Activated CD8-positive, alpha-beta T cell treated with anti-CD3 and anti-CD28 coated beads for 36 hours (primary cell): ENCODE results near the gene RBM12. TPM values are rescaled to one million over a fixed set of nuclear protein-coding genes. Genes with fewer than 3 reads are reported as not detected.

Experiments
- ATAC-seq: fragments of 200-7000 bp; cut with Tn5 transposase; one replicate; pipeline ENCODE4 v1.10.0; 2021; ENCODE audit warnings: mild to moderate bottlenecking, moderate library complexity
- CTCF ChIA-PET: fragments of 350-600 bp; sonication (Branson Sonifier 250); formaldehyde crosslinking; loops from one replicate; lab custom pipeline; 2021; ENCODE audit warnings: antibody characterized with exemption; lab: Charles Lee
- POLR2A ChIA-PET: fragments of 350-600 bp; sonication (Branson Sonifier 250); formaldehyde crosslinking; loops from one replicate; lab custom pipeline; 2021; ENCODE audit warnings: antibody characterized with exemption; lab: Charles Lee
- DNase-seq: peaks from one replicate; pipeline ENCODE4 v3.0.0-alpha.2; 2020
- H3K27ac Mint-ChIP-seq: one replicate; pipeline ENCODE4 v1.8.0; 2021; ENCODE audit warnings: mild to moderate bottlenecking, mixed read lengths
- H3K27me3 Mint-ChIP-seq: one replicate; pipeline ENCODE4 v1.8.0; 2021; ENCODE audit warnings: mixed read lengths
- H3K36me3 Mint-ChIP-seq: one replicate; pipeline ENCODE4 v1.8.0; 2021; ENCODE audit warnings: low read depth, mixed read lengths
- H3K4me1 Mint-ChIP-seq: one replicate; pipeline ENCODE4 v1.8.0; 2021; ENCODE audit warnings: low read depth, mixed read lengths
- H3K4me3 Mint-ChIP-seq: one replicate; pipeline ENCODE4 v1.8.0; 2021; ENCODE audit warnings: mild to moderate bottlenecking, moderate library complexity, mixed read lengths
- H3K9me3 Mint-ChIP-seq: one replicate; pipeline ENCODE4 v1.8.0; 2021; ENCODE audit warnings: mixed read lengths
- intact Hi-C: fragments of 100-400 bp; cut with micrococcal nuclease; formaldehyde crosslinking; loops from one replicate; pipeline ENCODE4 v1.10.0; 2022
- total RNA-seq, 2 experiments: library from RNA; stranded (reverse); gene quantifications; one replicate each; pipeline ENCODE4 v1.2.3, GENCODE V29; 2021
- TF ChIP-seq, protein P1 (sequence below): fragments of 200-600 bp; IDR thresholded peaks from one replicate; pipeline ENCODE4 v1.8.0; 2022; ENCODE audit warnings: antibody characterized with exemption, mild to moderate bottlenecking

The RBM12 gene
- total RNA-seq, 2 experiments from 2014 or later, result 111 to 114 TPM

DNA sequence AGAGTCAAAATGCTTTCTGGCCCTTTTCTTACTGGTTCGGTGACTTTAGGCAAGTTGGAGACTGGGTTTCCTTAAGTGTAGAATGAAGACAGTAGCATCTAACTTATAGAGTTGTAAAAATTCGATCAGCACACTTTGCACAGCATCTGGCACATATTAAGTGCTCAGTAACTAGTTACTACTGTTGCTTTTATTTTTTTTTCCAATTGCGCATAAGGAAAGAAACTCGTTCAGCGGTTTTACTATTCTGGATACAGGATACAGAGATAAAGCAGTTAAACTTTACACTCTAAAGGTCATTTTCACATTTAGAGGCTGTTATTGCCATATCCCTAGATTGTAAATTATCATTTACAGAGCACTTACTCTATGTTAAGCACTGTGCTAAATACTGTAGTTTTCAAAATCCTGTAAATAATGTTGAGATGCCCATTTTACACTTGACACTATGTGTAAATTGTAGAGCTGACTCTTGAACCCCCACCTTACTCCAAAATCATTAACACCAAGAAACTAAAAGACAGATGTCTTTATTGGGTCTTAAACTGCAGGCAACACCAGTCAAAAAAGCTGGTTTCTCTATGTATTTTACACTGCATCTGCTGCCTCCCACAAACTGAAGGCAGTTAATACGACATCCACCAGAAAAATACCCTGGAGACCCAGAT is 35.4 kb upstream of the RBM12 start:
- H3K4me1 Mint-ChIP-seq, result peaks cover 35% of the 10 kb centered on the region
- DNase-seq (no peak), ATAC-seq (no peak)
- H3K4me3 Mint-ChIP-seq, result peak overlapping the region; percentile 83
- TF ChIP-seq, protein P1, sequence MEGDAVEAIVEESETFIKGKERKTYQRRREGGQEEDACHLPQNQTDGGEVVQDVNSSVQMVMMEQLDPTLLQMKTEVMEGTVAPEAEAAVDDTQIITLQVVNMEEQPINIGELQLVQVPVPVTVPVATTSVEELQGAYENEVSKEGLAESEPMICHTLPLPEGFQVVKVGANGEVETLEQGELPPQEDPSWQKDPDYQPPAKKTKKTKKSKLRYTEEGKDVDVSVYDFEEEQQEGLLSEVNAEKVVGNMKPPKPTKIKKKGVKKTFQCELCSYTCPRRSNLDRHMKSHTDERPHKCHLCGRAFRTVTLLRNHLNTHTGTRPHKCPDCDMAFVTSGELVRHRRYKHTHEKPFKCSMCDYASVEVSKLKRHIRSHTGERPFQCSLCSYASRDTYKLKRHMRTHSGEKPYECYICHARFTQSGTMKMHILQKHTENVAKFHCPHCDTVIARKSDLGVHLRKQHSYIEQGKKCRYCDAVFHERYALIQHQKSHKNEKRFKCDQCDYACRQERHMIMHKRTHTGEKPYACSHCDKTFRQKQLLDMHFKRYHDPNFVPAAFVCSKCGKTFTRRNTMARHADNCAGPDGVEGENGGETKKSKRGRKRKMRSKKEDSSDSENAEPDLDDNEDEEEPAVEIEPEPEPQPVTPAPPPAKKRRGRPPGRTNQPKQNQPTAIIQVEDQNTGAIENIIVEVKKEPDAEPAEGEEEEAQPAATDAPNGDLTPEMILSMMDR, result no peak
- peak overlapping the region; percentile 97 for H3K27ac Mint-ChIP-seq
- CTCF ChIA-PET, result interaction anchor here (0.7 to 1.6 kb wide), 6 partner anchors 10 to 254 kb away, joined by 3 to 7 read pairs (median 4); partner anchors contain the start of gene SCAND1
- H3K27me3 Mint-ChIP-seq, result no peaks in the 10 kb centered on the region
- intact Hi-C loops, result loop anchor here (5.0 kb wide), 1 partner anchor 32 kb away; no protein-coding TSS in a partner anchor
- no peaks in the 10 kb centered on the region for H3K9me3 Mint-ChIP-seq
- POLR2A ChIA-PET, result interaction anchor here (0.6 to 35.7 kb wide), 7 partner anchors 8 to 210 kb away, joined by 3 to 1214 read pairs (median 5); partner anchors contain the start of genes CPNE1, RBM12, RBM39 and SPAG4
- peaks cover 63% of the 10 kb centered on the region for H3K36me3 Mint-ChIP-seq

DNA sequence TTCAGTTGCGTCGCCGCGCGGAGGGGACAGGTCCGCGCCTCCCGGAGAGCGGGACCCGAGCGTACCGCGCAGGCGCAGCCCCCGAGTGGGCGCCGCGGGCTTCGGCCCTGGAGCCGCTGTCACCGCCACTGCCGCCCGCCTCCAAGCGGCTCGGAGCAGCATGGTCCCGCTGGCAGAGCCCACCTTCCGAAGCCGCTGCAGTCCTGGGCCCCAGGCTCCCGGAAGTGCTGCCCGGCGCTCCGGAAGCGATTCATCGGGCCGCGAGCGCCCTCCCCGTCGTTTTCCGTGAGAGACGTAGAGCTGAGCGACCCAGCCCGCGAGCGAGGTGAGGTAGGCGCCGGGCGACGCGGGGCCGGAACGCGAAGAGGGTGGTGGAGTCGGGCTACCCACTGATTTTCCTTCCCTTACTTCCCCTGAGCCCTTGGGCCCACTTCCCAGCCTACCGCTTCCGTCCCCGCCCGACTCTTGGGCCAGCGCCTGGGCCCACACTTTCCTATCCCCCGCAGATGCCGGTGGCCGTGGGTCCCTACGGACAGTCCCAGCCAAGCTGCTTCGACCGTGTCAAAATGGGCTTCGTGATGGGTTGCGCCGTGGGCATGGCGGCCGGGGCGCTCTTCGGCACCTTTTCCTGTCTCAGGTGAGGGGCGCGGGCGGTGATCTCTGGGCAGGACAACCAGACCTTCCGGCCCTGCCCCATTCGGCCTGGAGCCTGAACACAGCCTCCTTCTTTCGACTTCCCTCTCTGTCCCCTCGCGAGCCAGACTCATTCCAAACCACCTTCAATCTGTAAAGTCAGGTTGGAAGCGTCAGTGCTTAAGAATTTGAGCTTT is 34.6 kb upstream of the RBM12 start, which contains the start of the genes NFS1 and ROMO1:
NFS1 (minus strand) TSS at position 226 of the 830 bp plus-strand sequence; CDS start at position 162, 64 bp downstream.
ROMO1 (plus strand) TSS at position 279 of the 830 bp plus-strand sequence; CDS start at position 507, 228 bp downstream.
- TF ChIP-seq, protein P1, result no peak
- ChIA-PET POLR2A (interaction anchor here (0.7 to 35.7 kb wide), 7 partner anchors 9 to 209 kb away, joined by 3 to 1214 read pairs (median 5); partner anchors contain the start of genes CPNE1, RBM12, RBM39 and SPAG4), CTCF (interaction anchor here (0.8 to 1.6 kb wide), 5 partner anchors 8 to 254 kb away, joined by 3 to 5 read pairs (median 4); partner anchors contain the start of gene SCAND1)
- H3K27me3 Mint-ChIP-seq, result no peaks in the 10 kb centered on the region
- peak; percentile 93 for DNase-seq
- H3K4me1 Mint-ChIP-seq, result peaks cover 33% of the 10 kb centered on the region
- H3K9me3 Mint-ChIP-seq, result no peaks in the 10 kb centered on the region
- H3K36me3 Mint-ChIP-seq, result peaks cover 57% of the 10 kb centered on the region
- peak within 1 kb of the TSS; percentile 97 for H3K27ac Mint-ChIP-seq
- H3K4me3 Mint-ChIP-seq, result peak within 1 kb of the TSS; percentile 83
- peak; percentile 90 for ATAC-seq
- intact Hi-C loops, result loop anchor here (5.0 kb wide), 1 partner anchor 33 kb away; no protein-coding TSS in a partner anchor

DNA sequence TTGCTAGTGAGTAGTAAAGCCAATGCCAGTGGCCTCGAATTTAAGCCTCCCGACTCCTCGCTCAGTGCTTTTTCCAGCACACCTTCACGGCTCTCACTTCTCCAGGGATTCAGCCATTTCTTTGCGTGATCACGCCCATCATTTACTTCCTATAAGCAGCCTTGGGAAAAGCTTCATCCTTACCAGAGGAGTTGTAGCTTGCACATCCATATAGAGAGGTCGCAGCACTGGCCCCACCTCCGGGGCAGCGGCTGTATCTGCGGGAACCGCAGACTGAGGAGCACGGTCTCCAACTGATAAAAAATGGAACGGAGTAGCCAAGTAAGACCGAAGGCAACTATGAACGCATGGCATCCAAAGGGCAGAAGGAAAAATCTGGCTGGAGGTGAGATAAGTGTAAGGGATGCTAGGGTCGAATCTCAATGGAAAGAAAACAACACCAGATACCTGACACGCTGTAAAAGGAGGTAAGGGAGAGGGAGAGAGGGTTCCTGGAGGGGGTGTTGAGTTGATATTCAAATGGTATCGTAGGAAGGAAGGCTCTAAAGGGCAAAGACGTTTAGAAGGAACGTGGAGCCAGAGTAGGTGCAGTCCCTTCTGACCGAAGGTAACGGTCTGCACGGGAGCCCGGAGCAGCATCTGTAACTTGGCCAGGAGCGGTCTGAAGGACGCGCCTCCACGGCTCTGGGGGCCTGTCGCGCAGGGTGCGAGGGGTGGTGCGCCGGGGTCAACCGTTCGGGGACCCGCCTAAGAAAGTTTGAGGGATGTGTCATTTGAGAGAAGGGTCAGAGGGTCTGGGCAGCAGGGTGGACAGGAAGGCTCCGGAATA is 33.8 kb upstream of the RBM12 start:
- ChIA-PET POLR2A (interaction anchor here (0.7 to 35.7 kb wide), 4 partner anchors 19 to 80 kb away, joined by 3 to 1214 read pairs (median 20); partner anchors contain the start of genes CPNE1, RBM12, RBM39 and SPAG4), CTCF (interaction anchor here (1.3 to 1.5 kb wide), 2 partner anchors 9 to 11 kb away, joined by 4 to 5 read pairs; no protein-coding TSS in a partner anchor)
- peak overlapping the region; percentile 82 for H3K27ac Mint-ChIP-seq
- H3K27me3 Mint-ChIP-seq, result no peaks in the 10 kb centered on the region
- peaks cover 31% of the 10 kb centered on the region for H3K4me1 Mint-ChIP-seq
- peaks cover 49% of the 10 kb centered on the region for H3K36me3 Mint-ChIP-seq
- no peaks in the 10 kb centered on the region for H3K9me3 Mint-ChIP-seq
- peak overlapping the region; percentile 83 for H3K4me3 Mint-ChIP-seq
- TF ChIP-seq, protein P1, result no peak
- intact Hi-C loops, result loop anchor here (5.0 kb wide), 1 partner anchor 34 kb away; no protein-coding TSS in a partner anchor
- DNase-seq (peak; percentile 16), ATAC-seq (peak; percentile 41)

DNA sequence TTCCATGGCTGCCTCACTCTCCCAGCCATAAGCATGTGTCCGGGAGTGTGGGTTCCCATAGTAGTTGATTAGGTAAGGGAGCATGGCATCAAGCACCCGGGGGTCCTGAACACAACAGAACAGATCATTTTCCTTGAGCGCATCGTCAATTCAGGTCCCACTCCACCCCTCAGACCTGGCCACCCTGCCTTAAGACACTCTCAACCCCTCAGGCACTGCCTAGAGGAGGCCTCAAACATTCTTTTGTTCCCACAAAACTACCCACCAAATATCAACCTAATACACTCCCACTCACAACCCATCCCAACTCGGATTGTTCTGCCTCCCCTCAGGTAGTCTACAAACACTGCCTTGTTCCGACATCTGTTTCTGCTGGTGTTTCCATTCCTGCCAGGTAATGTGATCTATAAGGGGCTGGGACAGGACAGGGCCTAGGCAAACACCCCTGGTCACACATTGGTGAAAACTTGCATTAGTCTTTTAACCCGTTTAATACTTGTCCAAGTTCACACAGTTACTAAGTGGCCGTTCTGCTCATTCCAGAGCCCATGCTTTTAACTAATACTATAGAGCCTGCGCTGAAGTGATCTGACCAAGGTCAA is 33.1 kb upstream of the RBM12 start:
- TF ChIP-seq, protein P1, result no peak
- CTCF ChIA-PET, result no interaction called here
- Mint-ChIP-seq H3K9me3 (no peaks in the 10 kb centered on the region), H3K4me3 (peak overlapping the region; percentile 83), H3K4me1 (peaks cover 30% of the 10 kb centered on the region), H3K36me3 (peaks cover 44% of the 10 kb centered on the region), H3K27ac (peak overlapping the region; percentile 82), H3K27me3 (no peaks in the 10 kb centered on the region)
- intact Hi-C loops, result loop anchor here (5.0 kb wide), 1 partner anchor 35 kb away; no protein-coding TSS in a partner anchor
- ATAC-seq (no peak), DNase-seq (no peak)
- POLR2A ChIA-PET, result interaction anchor here (0.7 to 35.7 kb wide), 3 partner anchors 19 to 33 kb away, joined by 3 to 1214 read pairs (median 4); partner anchors contain the start of genes CPNE1, RBM12 and RBM39
